GM19467 (cell line): ENCODE results near the gene CENPT.
"Not testable (repeated sequence)": the region's sequence is repeated elsewhere in the genome, so short reads cannot be mapped to it uniquely, and the experiment has no call there.

Experiments used
- ATAC-seq: cut with Tn5 transposase; IDR thresholded peaks from one replicate; pipeline ENCODE4 v1.9.1; 2021; ENCODE audit warnings: mild to moderate bottlenecking, moderate library complexity; ENCODE audit not compliant: unreplicated experiment

CENPT gene

DNA sequence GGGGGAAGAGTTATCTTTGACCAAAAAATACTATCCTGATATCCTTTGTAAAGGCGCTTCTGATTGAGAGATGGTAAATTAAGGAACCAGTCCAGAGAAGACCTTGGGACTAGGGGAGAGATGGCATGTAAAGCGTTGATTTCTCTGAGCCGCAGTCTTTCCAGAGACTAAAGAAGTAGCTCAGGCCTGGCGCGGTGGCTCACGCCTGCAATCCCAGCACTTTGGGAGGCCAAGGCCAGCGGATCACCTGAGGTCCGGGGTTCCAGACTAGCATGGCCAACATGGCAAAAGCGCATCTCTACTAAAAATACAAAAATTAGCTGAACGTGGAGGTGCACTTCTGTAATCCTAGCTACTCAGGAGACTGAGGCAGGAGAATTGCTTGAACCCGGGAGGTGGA is 625 bp upstream of the CENPT start:
- no peak for ATAC-seq

DNA sequence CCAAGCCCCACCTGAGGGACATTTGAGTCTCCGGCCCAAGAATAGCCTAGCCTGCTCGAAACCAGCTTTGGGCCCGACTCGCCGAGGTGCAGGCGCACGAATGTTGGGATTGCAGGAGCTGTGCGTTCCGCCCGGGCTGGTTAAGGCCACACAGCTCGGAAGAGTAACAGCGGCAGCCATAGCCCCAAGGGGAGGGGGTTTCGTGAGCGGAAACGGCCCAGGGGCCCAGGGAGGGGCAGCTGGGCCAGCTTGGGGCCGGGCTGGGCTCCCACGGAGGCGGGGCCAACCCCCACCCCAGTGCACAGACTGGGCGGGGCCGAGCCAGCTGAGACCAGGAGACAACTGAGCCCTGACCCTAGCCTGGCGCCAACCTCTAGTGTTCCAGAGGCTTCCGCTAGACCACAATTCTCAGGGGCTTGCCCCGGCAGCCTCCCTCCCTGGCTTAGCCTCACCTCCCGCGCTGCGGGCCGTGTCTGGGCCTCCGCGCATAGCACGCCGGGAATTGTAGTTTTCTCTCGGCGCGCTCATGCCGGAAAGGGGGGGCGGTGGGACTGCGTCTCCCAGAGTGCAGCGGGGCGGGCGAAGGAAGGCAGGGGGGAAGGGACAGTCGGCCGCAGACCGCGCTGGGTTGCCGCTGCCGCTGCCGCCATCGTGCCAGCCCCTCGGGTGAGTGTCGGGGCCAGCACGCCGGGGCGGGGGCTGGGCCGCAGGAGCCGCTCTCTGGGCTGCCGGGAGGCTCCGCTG is 1.0 kb downstream of the CENPT start, which contains the start of gene NUTF2:
Gene NUTF2 (plus strand): TSS at position 614 of the 744 bp plus-strand sequence. CDS start 18,198 bp downstream, outside the sequence.
- ATAC-seq, result peak; percentile 52

DNA sequence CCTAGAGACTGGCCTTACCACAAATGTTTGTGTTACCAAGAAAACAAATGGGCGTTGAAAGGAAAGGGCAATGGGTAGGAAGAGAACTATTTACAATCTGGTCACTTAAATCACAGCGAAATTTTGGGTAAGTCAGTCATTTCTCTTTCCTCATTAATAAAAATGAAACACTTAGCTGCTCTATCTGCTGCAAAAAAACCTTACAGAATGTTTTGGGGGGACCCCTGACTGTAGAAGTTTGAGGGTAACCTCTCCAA is 1.5 kb downstream of the CENPT start:
- no peak for ATAC-seq

DNA sequence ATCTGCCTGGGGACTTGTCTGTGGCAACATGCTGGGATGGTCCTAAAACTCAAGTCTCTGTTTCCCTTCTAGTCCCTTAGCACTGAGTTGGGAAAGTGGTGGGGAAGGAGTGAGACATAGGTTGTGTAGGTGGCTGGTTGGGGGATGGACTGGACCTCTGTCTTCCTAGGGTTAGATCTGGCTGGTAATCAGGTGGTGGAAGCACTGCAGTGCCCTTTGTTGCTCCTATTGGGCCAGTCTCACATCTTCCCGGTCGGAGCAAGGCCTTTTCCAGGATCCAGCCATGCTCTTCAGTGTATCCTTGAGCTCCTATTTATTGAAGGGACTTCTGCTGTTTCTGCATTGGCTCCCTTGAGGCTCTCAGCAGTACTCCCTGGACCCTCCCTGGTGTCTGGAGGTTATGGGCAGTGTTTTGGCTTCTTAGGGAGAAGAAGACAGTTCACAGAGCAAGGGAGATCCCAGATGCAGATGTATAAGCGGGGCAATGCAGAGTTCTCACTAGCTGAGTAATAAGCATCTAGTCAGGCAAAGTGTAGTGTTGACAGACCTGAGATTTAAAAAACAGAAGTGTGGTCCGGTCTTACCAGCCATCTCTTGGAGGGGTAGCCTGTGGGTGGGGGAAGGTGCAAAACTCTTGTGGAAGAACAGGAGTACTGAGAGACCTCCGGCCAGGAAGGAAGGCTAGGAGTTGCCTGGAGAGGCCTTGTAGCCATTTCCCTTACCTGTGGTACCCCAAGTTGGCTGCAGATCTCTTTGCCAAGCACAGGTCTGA is 2.0 kb downstream of the CENPT start:
- ATAC-seq, result no peak

DNA sequence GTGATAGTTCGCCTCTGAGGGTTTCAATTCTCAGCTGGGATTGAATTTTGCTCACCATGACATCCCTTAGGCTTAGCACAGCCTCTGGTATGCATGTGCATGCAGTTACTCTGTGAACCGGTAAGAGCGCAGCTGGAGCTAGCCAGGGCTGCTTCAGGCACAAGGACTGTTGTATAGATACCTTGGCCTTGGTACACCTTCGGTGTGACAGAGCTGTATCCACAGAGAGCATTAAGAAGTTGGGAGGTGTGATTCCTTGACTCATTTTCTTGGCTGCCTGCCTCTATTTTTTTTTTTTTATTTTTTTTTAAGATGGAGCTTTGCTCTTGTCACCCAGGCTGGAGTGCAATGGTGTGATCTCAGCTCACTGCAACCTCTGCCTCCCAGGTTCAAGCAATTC is 3.0 kb downstream of the CENPT start:
- ATAC-seq, result no peak

DNA sequence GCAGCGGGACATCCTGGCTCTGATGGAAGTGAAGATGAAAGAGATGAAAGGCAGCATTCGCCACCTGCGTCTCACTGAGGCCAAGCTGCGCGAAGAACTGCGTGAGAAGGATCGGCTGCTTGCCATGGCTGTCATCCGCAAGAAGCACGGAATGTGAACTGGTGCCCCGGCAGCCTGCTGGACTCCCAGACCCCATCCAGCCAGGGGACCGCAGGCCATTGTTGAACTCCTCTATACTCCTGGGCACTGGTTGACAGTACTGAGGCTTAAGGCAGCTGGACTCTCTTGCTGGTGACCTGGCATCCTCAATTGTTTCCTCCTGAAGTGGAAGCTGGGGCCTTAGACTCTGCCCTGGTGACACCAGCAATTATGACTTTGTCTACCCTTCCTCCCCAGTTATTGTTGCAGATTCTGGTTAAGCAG is 4.1 kb downstream of the CENPT start:
- no peak for ATAC-seq

DNA sequence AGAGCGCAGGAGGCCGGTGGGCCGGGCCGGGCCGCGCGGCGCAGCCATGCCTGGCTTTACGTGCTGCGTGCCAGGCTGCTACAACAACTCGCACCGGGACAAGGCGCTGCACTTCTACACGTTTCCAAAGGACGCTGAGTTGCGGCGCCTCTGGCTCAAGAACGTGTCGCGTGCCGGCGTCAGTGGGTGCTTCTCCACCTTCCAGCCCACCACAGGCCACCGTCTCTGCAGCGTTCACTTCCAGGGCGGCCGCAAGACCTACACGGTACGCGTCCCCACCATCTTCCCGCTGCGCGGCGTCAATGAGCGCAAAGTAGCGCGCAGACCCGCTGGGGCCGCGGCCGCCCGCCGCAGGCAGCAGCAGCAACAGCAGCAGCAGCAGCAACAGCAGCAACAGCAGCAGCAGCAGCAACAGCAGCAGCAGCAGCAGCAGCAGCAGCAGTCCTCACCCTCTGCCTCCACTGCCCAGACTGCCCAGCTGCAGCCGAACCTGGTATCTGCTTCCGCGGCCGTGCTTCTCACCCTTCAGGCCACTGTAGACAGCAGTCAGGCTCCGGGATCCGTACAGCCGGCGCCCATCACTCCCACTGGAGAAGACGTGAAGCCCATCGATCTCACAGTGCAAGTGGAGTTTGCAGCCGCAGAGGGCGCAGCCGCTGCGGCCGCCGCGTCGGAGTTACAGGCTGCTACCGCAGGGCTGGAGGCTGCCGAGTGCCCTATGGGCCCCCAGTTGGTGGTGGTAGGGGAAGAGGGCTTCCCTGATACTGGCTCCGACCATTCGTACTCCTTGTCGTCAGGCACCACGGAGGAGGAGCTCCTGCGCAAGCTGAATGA is 4.8 kb downstream of the CENPT start:
- peak; percentile 2 for ATAC-seq

DNA sequence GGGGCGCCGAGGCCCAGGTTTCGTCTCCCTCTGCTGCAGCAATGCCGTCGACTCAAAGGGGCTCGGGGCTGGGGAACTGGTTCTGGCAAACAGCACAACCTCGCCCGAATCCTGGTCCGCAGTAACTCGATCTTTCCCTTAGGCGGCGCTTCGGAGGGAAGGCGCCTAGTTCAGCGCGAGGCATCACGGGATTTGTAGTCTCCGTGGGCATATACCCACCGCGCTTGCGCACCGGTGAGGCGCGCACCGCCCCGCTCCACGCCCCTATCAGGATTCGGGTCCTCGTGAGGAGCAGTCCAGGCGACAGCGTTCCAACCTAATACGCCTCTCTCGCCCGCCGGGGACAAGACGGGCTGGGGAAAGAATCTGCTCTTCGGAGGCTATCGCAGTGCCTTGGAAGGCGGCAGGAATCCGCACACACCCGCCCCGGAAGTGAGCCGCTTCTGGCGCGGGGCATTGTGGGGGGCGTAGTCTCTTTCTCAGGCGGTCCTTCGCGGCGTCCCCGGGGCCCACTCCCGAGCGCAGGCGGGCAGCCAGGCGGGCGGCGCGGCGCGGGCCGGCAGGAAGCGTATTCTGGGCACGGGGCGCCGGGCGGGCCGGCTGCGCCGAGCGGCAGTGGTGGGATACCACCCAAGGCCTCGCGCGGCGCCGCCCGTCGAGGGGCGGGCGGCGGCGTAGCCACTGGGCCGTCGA is 5.5 kb downstream of the CENPT start, which contains the start of gene THAP11:
Gene THAP11 (plus strand): TSS at position 505 of the 693 bp plus-strand sequence. CDS start 235 bp downstream, outside the sequence.
- ATAC-seq, result peak; percentile 44

DNA sequence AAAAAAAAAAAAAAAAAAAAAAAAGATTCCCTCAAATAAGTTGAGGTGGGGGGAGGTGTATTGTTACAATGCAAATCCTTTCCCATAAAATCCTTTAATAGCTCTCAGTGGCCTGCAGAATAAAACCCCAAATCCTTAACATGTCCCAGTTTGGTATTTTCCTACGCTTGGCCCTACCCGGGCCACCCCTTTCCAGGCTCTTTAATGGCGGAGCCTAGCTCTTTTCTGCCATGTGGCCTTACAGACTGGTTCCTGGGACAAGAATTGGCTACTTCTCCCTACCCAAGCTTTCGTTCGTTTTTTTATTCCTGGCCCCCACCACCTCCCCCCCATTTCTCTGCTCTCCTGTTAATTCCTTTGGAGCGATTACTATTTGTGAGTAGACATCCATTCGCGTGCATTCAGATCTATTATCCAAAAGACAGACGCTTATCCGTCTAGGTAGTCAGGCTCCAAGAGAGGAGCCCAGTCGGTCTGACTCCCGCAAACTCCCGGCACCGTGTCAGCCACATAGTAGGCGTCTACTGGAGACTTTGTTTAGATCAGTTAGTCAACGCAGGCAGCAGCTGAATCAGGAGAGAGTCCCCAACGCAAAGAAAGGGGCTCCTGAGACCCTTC is 6.2 kb downstream of the CENPT start:
- ATAC-seq, result no peak

DNA sequence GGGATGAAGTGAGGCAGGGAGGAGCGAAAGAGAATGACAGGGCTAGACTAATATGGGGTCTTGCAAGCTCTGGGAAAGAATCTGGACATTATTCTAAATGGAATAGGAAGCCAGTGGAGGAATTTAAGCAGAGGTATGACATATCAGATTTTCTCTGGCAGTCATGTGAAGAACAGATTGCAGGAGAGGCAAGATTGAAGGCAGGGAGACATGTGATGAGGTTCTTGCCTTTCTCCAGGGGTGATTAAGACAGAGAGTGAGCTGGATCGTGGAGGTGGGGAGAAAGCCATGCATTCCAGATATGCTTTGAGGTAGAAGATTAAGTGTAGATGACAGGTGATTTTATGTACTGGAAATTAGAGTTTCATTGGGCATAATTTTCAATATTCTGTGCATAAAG is 9.7 kb downstream of the CENPT start:
- ATAC-seq, result no peak

DNA sequence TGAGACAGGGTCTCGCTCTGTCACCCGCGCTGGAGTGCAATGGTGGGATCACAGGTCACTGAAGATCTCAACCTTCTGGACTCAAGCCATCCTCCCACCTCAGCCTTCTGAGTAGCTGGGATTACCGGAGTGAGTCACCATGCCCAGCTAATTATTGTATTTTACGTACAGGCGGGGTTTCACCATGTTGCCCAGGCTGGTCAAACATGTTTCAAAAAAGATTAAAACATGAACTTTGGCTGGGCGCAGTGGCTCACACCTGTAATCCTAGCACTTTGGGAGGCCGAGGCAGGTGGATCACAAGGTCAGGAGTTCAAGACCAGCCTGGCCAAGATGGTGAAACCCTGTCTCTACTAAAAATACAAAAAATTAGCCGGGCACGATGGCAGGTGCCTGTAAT is 10.3 kb downstream of the CENPT start:
- ATAC-seq, result not testable (repeated sequence)

DNA sequence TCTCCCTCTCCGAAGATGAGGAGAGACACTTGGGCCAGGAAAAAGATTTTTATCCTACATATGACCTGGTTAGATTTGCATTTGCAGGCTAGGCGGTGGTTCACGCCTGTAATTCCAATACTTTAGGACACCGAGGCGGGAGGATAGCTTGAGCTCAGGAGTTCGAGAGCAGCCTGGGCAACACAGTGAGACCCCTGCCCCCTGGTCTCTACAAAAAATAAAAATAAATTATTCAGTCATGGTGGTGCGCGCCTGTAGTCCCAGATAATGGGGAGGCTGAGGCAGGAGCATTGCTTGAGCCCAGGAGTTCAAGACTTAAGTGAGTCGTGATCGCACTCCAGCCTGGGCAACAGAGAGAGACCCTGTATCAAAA is 13.3 kb downstream of the CENPT start:
- ATAC-seq, result no peak

DNA sequence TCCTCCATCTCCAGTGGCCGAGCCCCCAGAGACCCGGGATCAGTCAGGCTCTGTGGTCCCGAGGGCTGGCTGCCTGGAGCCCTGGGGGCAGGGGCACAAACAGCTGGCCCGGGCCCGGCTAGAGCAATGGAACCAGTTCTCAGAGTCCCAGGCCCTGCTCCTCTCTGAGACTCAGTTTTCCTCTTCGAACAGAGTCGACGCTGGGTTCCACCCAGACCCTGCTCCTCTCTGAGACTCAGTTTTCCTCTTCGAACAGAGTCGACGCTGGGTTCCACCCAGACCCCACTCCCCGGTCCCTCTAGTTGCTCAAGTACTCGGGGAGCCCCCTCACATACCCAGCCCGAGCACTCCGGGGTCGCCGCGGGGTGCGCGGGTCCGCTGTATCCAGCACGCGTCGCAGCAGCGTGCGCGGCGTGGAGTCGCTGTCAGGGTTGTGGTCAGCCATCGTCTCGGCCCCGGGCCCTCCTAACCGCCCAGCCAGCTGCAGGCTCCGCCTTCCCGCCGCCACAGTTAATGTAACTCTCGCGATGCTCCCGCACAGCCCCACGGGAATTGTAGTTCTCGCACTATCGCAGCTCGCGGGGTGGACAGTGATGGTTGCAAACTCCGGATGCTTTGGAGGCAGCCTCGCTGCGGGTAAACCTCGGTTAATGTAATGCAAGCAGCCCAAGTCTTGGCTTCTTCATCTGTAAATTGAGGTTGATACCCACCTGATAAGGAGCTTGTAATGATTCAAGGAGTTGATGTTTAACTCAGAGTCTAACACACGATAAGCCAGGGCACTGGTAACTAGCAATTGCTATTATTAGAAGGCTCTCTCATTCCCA is 13.9 kb downstream of the CENPT start:
- peak; percentile 94 for ATAC-seq

DNA sequence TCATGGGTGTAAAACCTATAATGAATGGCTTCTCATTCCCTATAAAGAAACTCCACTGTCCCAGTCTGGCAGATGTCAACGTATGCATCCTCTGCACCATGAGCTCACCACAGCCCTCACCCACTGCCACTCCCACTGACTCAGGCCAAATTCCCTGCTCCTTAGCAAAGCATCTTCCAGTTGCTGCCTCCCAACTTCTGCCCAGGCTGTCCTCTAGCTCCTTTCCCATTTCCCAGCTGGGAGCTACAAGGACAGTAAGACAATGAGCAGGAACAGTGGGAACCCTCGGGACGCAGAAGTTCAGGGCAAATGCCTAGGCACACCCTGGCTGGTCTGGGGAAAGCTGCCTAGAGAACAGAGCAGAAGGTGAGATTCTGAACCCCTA is 14.5 kb downstream of the CENPT start:
- ATAC-seq, result no peak

DNA sequence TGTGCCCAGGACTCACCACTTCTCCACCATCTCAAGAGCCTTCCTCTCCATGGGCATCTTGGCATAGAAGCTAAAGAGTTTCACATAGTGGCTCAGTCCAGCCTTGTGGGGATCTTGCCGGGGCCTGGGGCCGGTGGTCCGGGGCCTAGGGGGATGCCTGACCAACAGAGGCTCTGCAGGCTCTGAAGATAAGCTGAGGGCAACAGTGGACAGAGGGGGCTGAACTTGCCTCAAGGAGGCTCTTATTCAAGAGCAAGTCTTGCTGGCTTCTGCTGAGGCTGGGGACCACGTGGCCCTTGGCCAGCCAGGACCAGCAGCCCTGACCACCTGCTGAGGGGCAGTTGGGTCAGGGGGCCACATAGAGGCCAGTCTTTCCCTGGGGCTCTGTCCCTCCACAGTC is 18.8 kb downstream of the CENPT start:
- no peak for ATAC-seq

DNA sequence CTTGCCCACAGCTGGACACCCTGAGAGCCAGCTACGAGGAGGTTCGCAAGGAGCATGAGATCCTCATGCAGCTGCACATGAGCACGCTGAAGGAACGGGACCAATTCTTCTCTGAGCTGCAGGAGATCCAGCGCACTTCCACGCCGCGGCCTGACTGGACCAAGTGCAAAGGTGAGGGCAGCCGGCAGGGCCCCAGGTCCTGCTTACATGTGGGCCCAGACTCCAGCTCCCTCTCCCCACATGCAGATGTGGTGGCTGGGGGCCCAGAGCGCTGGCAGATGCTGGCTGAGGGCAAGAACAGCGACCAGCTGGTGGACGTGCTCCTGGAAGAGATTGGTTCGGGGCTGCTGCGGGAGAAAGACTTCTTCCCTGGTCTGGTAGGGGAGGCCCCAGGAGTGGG is 21.6 kb downstream of the CENPT start:
- no peak for ATAC-seq

DNA sequence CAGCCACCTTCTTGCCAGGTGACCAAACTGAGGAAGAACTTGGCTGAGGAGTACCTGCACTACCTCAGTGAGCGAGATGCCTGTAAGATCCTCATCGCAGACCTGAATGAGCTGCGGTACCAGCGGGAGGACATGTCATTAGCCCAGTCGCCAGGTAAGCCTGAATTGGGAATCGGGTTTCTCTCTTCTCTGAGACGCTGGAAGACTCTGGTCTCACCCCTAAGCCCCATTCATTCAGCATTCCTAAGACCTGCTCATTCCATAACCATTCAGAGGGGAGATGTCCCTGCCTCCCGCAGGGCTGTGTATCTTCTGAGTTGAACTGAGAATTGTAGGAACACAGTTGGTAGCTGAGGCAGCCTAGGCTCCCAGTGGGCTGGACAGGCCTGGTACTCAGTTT is 22.4 kb downstream of the CENPT start:
- no peak for ATAC-seq

DNA sequence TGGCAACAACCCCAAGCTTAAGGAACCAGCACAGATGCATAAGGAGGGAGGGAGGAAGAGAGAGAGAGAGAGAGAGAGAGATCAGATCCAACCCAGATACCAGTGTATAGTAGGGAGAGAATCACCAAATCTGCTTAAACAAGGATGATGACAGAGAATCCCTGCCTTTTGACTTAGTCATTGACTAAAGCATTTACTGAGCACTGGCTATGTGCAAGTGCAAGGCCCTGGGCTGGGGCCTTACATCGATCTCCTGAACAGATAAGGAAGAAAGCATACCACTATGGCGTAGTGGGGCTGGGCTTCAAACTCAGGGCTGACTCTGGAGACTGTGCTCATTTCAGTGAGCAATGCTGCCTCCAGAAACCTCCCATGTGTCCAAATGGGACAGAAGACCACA is 25.0 kb downstream of the CENPT start:
- no peak for ATAC-seq

DNA sequence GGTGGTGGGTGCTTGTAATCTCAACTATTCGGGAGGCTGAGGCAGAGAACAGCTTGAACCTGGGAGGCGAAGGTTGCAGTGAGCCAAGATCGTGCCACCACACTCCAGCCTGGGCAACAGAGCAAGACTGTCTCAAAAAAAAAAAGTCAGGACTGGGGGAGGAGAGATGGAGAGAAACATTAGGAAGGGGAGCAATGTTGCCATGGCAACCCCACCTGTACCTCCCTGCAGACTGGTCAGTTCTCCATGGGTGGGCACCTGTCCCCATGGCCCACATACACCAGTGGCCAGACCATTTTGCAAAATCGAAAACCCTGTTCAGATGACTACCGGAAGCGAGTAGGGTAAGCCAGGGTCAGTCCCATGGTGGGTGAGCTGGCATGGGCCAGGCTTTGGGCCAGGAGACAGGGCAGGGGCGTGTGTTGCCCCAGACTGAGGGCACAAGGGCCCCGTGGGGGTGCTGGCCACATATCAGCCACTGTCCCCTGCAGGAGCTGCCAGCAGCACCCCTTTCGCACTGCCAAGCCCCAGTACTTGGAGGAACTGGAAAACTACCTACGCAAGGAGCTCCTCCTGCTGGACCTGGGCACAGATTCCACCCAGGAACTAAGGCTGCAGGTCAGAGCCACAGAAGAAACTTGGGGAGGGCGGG is 26.8 kb downstream of the CENPT start:
- ATAC-seq, result no peak
